NCI-H748 (cell line): Measurements from ENCODE around the gene NUDT3.
"Not testable (repeated sequence)": the region's sequence is repeated elsewhere in the genome, so short reads cannot be mapped to it uniquely, and the experiment has no call there.

Experiments used
- DNase-seq: peaks from one replicate; lab custom pipeline; 2025; ENCODE audit not compliant: unreplicated experiment; lab: John Stamatoyannopoulos, UW

NUDT3 gene

GRCh38 chr6:34392497-34393190 is at the start of gene NUDT3:
TSS of gene NUDT3 (minus strand) at chr6:34392669. CDS start at chr6:34392362, 307 bp downstream.
- peak; percentile 97 for DNase-seq

- DNase-seq = no peak
Measured at GRCh38 chr6:34441526-34441925, 49.1 kb upstream of the NUDT3 start.

GRCh38 chr6:34439442-34439841 is 47.0 kb upstream of the NUDT3 start:
- DNase-seq = no peak

- DNase-seq = no peak
Measured at GRCh38 chr6:34438705-34439104, 46.2 kb upstream of the NUDT3 start.

GRCh38 chr6:34437644-34437970 is 45.1 kb upstream of the NUDT3 start:
- DNase-seq = no peak

GRCh38 chr6:34436803-34437643 is 44.6 kb upstream of the NUDT3 start:
- peak; percentile 33 for DNase-seq

GRCh38 chr6:34435916-34436315 is 43.4 kb upstream of the NUDT3 start:
- no peak for DNase-seq

- DNase-seq = peak; percentile 96
Measured at GRCh38 chr6:34425498-34426410, 33.3 kb upstream of the NUDT3 start, which contains the start of gene RPS10. TSS of gene RPS10 (minus strand) at chr6:34426069. CDS start at chr6:34425221, 848 bp downstream.

- no peak for DNase-seq
Measured at GRCh38 chr6:34425132-34425497, 32.6 kb upstream of the NUDT3 start.

GRCh38 chr6:34424200-34425131 is 32.0 kb upstream of the NUDT3 start:
- no peak for DNase-seq

- DNase-seq = no peak
Measured at GRCh38 chr6:34423254-34423653, 30.8 kb upstream of the NUDT3 start.

GRCh38 chr6:34418367-34418766 is 25.9 kb upstream of the NUDT3 start:
- no peak for DNase-seq

- no peak for DNase-seq
Measured at GRCh38 chr6:34416877-34417371, 24.5 kb upstream of the NUDT3 start.

GRCh38 chr6:34414999-34415858 is 22.8 kb upstream of the NUDT3 start:
- peak; percentile 66 for DNase-seq

- no peak for DNase-seq
Measured at GRCh38 chr6:34412643-34413214, 20.3 kb upstream of the NUDT3 start.

- no peak for DNase-seq
Measured at GRCh38 chr6:34412016-34412415, 19.5 kb upstream of the NUDT3 start.

GRCh38 chr6:34407915-34408314 is 15.4 kb upstream of the NUDT3 start:
- not testable (repeated sequence) for DNase-seq

GRCh38 chr6:34396518-34396917 is 4.0 kb upstream of the NUDT3 start:
- no peak for DNase-seq

GRCh38 chr6:34393966-34394305 is 1.5 kb upstream of the NUDT3 start:
- peak; percentile 31 for DNase-seq
